HG03571 (cell line): Measurements from ENCODE around the gene UNC13B.

ENCODE experiments used
- ATAC-seq: cut with Tn5 transposase; IDR thresholded peaks from one replicate; pipeline ENCODE4 v1.9.1; 2021; ENCODE audit not compliant: unreplicated experiment

Gene UNC13B

GRCh38 chr9:35318741-35319140 lies 156.9 kb downstream of the UNC13B start:
- ATAC-seq = no peak

DNA sequence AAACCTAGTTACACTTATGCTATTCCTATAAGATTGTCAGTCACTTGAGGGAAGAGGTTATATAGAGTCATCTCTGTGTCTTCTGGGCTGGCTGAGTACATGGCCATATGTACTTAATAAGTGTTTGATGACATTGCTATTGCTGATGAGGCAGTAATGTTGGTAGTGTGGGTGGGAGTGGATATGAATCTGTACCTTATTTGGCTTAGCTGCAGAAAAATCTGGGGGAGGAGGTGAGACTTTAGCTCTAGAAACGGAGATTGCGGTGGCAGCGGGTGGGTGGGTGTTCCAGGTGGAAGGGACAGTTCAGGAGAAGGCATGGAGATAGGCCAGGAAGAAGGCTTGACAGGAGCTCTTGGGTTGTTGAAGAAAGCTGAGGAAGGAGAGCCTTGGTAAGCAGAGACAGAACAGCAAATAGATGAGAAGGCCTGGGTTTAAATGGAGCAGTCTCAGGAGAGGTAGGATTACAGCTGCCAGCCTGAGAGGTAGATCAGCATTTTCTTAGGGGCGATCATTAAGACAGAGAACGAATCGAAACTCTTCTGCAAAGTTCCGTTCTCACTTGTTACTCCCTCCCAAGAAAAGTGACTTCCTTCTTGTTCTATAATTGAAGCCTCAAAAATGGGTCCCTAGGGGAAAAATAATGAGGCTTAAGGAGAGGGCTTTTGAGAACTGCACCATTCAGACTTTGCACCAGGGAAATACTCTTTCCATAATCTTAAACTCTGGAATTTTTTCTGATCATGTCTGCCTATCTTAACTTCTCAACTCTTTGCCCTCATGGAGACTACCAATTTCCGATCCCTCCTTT lies 160.5 kb downstream of the UNC13B start:
- ATAC-seq = no peak

DNA sequence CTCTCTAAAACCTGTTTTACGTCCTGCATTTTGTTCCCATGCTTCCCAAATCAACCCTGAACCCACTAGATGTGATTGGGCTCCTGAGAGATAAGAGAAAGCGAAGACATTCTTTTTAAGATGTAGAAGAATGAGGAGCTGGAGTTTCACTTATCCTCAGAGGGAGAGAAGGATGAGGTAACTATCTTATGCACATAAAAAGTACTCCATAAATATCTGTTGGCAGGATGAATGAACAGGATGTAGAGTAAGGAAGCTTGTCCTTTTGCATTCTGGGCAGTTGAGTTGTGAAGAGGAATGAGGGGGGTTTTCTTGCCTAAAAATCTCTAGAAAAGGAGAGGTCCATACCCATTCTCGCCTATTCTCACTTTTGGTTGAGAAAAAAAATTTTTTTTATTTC lies 163.2 kb downstream of the UNC13B start:
- no peak for ATAC-seq

- ATAC-seq = no peak
Measured at GRCh38 chr9:35333551-35333950, 171.7 kb downstream of the UNC13B start.

GRCh38 chr9:35335164-35335563 lies 173.4 kb downstream of the UNC13B start:
- ATAC-seq = no peak

DNA sequence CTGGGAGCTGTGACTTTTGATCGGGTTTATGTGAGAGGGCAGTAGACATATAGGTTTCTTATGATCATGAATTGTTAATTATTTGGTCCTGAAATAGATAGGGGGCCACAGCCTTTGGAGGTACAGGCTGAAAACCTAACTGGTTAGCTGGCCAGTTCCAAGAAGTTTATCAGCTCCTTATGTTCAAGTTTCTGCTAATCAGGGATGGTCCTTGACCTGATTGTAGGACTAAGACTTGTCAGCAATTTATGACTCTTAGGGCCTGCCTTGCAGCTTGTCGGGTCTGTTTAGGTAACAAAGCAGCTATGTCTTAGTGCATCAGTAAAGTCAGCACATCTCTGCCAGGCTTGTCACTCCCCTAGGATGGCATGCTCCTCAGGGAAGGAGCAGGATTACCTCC lies 176.3 kb downstream of the UNC13B start:
- ATAC-seq = no peak

- no peak for ATAC-seq
Measured at GRCh38 chr9:35338561-35339274, 176.9 kb downstream of the UNC13B start.

- ATAC-seq = no peak
Measured at GRCh38 chr9:35340046-35340445, 178.2 kb downstream of the UNC13B start.

DNA sequence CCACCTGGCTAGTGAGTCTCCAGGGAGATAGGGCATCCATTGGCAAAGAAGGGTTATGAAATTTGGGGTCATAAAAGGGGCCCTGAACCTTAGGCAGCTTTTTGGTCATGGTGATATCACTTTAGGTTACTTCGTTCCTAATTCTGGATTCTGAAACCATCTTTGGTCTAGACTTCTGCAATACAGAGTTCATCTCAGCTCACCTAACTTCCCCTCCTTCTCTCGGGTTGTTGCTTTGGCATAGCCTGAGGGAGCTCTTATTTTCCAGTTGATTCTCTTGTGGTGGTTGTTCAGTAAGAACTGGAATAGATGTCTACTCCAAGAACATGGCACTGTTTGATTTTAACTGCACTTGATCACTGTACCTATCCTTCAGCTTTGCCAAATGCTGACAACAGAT lies 179.2 kb downstream of the UNC13B start:
- no peak for ATAC-seq

DNA sequence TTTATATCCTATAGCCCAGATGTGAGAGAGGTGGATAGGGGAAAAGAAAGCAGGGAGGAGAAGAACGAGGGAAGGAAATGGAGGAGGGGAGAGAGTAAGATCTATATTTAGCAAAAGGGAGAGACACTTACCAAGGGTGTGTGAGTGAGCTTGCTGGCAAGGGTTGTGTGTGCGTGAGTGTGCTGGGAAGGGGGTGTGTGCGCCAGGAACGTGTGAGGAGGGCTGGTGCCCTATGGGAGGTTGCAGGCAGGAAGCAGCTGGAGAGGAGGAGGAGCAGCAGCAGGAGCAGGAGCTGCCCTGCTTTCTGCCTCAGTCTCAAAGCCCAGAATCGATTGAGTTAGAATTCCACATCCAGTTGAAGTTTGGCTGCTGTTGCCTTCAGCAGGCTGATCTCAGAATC lies 179.8 kb downstream of the UNC13B start:
- ATAC-seq = no peak

DNA sequence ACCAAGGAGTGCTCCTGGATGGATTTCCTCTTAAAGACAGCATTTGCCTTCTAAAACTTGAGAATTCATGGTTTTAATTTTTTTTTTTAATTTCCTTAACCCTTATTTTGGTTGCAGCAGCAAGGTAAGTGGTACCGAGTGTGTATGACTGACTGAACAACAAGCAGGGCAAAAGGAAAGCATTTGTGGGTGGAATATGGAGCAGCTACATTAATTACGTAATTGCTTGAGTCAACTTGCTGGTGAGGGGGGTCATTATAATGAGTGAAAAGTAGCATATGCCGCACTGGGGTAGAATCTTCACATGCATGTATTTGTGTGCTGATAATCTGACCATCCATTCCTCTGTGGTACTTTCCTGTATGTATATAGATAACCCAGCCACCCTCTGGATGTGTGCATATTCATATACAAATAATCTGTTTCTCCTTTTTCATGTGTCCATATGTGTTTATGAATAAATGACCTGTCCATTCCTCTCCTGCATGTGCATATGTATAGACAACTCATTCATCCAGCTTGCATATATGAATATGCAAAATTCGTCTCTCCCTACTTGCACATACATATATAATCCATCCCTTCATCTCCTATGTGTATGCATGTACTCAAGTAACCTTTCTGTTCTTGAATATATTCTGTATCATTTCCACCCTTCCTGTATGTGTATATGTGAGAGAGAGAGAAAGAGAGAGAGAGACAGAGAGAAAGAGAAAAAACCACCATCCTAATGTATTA lies 180.6 kb downstream of the UNC13B start:
- no peak for ATAC-seq

GRCh38 chr9:35348109-35348508 lies 186.3 kb downstream of the UNC13B start:
- ATAC-seq = no peak

DNA sequence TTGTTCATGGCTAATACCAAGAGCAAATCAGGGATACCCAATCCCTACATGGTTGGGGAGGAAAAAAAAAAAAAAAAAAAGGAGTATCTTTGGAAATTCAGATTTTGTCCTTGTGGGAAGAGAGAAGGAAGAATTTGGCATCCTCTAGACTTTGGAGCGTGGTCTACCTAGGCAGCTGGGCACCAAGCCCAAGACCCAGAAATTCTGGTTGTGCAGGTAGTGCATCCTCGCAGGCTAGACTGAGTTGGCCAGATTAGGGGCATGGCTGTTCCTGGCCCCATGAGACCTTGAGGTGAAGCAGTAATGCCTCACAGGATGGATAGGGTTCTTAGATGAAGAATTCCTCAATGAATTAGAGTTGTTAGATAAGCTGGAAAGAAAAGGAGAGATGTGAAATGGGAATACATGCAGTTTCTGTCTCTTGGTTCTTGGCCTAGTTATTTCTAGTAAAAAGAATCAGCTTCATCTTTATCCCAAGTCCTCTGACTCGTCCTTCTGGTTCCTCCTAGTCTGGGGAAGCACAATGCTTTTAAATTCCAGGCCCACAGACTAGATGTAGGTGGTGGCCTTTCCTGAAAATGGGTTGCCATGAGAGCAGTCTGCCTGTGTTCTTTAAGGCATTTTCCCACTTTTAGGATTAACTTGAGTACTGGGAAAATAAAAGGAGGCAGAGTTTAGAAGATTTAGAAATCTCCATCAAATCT lies 187.6 kb downstream of the UNC13B start:
- ATAC-seq = no peak

GRCh38 chr9:35350212-35350611 lies 188.4 kb downstream of the UNC13B start:
- ATAC-seq = no peak

DNA sequence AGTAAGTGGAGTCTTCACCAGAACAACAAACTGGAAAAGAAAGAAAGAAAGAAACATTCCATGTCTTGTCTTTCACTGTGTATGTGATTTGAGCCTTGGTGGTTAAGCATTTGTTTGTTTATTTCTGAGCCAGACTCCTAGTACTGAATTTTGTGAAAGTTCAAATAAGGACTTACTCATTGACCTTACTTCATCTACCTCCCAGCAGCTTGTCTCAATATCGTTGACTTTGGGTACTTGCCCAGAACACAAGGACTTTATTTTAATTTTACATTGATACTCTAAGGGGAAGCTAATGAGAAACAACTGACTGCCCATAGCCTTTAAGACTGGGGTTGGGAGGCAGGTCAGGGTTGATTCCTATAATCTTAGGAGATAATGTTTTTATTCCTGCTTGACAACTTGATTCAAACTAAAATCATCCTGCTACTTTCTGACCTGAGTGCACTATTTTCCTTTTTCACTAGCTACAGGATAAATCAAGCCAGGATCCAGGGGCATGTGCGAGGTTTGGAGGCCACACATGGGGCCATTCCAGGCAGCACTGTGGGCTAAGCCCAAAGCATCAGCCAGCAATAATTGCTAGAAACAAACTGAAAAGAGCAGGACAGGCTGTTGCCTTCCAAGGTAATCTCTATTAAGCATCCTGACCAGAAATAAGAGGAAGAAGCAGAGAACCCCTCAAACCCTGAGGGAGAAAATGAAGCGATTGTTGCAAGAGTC lies 189.2 kb downstream of the UNC13B start:
- ATAC-seq = no peak

DNA sequence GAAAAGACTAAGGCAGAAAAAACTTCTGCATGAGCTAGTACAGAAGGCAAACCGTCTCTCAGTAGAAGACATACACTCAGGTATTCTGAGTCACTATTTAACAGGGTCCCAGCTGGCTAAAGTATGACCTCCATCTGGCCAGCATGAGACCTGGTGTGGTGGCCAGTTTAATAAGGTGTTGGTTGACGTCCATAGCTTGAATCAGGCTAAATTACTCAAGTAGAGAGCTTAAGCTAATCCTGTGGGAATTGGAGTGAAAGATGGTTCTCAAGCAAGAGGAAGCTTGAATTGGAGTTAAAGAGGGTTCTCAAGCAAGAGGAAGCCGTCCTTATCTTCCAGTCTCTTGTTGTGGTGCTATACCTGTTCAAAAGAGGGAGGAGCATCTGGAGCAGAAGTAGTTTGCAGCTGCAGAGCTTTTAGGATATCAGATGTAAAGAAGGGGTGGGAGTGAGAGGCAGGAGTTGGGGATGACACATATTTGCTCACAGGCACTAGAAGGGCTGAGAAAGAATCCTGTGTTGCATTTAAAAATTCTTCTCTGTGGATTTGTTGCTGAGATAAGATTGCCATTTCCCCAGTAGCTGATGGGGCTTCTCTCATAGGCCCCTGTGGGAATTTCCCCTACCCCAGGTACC lies 192.0 kb downstream of the UNC13B start:
- ATAC-seq = no peak

DNA sequence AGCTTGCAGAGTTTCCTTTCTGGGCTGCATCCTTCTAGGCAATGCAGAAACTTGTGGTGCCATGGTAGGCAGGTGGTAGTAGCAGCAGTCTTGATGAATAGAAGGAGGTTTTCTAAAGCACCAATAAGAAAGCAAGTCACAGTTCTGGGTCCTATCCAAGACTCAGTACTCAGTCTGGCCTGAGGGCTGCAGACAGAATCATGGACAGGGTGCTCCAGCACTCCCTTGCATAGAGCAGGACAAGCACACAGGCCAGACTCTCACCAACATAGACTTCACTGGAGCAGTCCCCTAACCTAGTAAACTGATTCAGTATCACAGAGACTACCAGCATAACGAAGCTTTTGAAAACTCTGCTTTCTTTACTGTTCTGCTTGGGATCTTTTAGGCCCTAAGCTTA lies 194.1 kb downstream of the UNC13B start:
- no peak for ATAC-seq

- ATAC-seq = no peak
Measured at GRCh38 chr9:35357116-35357515, 195.3 kb downstream of the UNC13B start.

GRCh38 chr9:35357826-35358225 lies 196.0 kb downstream of the UNC13B start:
- ATAC-seq = no peak
